HG03095 (cell line): ENCODE measurements around the gene NUTM2D.
"Not testable (repeated sequence)": the region's sequence is repeated elsewhere in the genome, so short reads cannot be mapped to it uniquely, and the experiment has no call there.

Experiments
- ATAC-seq: cut with Tn5 transposase; IDR thresholded peaks from one replicate; pipeline ENCODE4 v1.9.1; 2021; ENCODE audit warnings: moderate library complexity; ENCODE audit not compliant: unreplicated experiment

NUTM2D gene, protein sequence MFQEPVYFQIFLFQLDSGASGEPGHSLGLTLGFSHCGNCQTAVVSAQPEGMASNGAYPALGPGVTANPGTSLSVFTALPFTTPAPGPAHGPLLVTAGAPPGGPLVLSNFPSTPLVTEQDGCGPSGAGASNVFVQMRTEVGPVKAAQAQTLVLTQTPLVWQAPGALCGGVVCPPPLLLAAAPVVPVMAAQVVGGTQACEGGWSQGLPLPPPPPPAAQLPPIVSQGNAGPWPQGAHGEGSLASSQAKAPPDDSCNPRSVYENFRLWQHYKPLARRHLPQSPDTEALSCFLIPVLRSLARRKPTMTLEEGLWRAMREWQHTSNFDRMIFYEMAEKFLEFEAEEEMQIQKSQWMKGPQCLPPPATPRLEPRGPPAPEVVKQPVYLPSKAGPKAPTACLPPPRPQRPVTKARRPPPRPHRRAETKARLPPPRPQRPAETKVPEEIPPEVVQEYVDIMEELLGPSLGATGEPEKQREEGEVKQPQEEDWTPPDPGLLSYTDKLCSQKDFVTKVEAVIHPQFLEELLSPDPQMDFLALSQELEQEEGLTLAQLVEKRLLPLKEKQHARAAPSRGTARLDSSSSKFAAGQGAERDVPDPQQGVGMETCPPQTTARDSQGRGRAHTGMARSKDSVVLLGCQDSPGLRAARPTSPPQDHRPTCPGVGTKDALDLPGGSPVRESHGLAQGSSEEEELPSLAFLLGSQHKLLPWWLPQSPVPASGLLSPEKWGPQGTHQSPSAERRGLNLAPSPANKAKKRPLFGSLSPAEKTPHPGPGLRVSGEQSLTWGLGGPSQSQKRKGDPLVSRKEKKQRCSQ

DNA sequence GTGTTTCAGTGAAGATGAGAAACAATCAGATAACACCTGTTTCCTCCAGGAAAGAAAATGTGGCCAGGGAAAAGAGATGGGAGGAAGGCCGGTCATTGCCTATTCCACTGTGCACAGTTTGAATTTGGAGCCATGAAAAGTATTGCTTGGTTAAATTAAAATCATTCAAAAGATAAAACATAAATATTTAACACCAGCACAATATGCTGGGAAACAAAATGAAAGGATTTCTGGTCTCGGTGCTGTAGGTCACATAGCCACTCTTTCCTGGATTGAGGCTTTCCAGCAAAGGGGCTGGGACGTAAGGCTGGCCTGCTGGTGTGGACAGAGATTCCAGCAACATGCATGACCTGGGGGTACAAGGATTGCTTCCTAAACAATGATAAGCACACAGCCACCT, at the start of gene NUTM2D:
Gene NUTM2D, plus strand, starts transcription at position 301 of the 400 bp plus-strand sequence. CDS start 522 bp downstream, outside the sequence.
- not testable (repeated sequence) for ATAC-seq

DNA sequence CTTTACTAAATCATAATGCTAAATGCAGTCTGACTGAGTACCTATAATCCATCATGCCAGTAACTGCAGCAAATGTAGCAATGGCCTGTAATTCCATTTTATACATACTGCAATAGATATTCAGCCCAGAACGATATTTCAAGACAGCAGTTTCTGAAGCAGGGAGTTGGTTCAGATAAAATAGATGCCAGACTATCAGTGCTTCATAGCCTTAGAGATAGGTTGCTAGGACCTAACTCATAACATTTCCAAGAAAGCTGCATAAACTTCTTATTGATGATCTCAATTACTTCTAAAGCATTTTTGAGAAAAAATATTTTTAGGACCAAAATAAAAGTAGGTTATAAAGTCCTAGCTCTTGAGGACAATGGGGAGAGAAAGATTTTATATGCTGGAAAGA, 48.8 kb upstream of the NUTM2D start:
- ATAC-seq: not testable (repeated sequence)

DNA sequence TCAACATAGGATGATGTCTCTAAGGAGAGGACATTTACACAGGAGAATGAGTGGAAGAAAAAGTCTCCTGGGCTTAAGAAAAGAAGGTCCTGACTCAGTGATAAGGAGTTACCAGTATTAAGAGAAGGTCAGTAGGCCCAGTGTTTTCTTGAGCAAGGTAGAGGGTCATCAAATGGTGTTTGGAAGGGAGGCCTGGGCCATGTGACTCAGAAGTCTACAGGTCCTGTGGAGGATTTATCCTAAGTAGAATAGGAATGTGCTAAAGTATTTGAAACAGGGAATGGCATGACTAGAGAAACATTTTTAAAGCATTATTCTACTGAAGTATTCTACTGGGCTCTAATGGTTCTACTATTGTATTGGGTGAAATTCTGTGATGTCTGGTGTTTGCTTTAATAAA, 47.9 kb upstream of the NUTM2D start:
- ATAC-seq: not testable (repeated sequence)

DNA sequence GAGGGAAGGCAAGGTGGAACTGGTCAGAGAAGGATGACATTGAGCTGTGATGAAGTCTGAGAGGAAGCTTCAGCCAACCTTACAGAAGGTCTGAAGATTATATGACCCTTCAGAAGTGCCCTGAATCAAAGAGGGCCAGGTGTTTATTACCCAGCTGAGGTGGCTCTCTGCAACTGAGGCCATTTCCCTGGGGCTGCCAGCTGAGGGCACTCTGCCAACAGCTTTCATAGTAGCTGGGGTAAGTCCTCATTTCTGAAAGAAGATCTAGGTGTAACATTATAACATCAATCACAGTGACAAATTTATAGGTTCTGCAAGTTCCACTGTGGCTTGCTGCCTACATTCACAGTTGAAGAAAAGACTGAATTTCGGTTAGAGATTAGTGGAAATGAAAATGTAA, 46.0 kb upstream of the NUTM2D start:
- ATAC-seq: not testable (repeated sequence)

DNA sequence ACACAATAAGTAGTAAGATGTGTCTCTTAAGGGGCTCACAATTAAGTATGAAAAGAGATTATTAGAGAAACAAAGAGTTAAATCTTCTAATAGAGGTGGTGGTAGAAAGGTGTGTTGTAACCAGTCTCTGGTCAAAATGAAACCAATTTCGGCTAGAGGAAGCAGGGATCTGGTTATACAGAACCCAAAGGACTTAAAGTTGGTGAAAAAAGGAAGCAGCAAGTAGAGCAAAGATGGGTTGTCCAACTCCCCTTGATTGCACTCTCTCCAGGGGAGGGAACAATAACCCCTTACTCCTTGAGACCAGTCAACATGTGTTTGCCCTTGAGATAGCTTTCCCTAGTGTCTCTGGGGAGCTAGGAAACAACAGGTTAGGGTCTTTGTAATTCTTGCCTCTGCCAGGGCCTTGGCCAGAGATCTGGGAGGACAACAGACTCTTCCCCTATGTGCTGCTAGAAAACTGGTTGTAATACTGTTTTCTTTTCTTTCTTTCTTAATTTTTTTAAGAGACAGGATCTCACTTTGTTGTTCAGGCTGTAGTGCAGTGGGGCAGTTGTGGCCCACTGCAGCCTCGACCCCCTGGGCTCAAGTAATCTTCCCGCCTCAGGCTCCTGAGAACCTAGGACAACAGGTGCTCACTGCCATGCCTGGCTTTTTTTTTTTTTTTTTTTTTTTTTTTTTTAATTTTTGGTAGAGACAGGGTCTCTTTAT, 43.7 kb upstream of the NUTM2D start:
- not testable (repeated sequence) for ATAC-seq

DNA sequence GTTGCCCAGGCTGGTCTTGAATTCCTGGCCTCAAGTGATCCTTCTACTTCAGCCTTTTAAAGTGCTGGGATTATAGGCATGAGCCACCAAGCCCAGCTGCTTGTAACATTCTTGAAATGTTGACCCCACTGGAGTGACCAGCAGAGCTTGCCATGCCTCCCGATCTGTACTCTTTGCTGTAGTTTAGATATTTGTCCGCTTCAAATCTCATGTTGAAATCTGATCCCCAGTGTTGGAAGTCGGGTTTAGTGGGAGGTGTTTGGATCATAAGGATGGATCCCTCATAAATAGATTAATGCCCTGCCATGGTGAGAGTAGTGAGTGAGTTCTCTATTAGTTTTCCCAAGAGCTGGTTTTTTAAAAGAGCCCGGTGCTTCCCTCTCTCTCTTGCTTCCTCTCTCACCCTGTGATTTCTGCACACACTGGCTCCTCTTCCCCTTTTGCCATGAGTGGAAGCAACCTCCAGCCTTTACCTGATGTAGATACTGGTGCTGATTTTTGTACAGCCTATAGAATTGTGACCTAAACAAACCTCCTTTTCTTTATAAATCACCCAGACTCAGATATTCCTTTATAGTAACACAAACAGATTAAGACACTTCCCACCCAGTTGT, 43.1 kb upstream of the NUTM2D start:
- ATAC-seq: not testable (repeated sequence)

DNA sequence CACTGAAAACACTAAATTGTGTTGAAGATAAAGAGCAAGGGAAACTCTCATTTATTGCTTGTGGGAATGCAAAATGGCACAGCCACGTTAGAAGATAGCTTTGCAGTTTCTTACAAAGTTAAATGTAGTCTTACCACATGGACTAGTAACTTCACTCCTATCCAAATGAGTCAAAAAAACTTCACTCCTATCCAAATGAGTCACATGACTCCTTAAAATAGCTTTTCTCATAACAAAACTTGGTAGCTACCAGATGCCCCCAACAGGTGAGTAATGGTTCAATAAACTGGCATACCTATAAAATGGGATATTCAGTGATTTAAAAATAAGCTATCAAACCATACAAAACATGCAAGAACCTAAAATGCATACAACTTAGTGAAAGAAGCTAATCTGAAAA, 36.0 kb upstream of the NUTM2D start:
- ATAC-seq: not testable (repeated sequence)

DNA sequence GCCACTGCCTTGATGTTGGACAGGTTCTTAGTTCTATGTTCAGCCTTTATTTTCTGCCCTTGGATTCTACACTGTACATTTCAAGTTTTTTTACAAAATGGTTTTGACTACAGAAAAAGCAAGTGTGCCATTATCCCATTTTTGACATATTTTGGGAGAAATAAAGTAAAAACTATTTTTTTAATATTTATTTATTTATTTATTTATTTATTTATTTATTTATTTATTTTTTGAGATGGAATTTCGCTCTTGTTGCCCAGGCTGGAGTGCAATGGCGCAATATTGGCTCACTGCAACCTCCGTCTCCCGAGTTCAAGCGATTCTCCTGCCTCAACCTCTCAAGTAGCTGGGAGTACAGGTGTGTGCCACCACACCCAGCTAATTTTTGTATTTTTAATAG, 33.0 kb upstream of the NUTM2D start:
- ATAC-seq: not testable (repeated sequence)

DNA sequence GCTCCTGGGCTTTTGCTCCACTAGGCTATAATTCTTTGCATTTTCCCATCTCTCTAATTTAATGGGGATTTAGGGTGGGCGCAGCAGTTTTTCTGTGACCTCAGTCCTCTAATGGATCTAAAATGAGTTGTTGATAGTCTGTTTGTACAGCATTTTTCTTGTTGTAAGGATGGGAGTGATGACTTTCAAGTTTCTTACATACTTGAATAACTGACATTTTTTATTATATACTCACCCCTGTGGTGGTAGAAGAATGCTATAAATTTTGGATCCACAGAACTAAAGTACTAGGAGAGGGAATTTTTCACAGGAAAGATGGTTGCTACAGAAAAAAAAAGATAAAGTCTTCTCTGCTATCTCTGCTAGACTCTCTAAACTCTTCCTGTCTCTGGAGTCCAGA, 29.6 kb upstream of the NUTM2D start:
- ATAC-seq: not testable (repeated sequence)

DNA sequence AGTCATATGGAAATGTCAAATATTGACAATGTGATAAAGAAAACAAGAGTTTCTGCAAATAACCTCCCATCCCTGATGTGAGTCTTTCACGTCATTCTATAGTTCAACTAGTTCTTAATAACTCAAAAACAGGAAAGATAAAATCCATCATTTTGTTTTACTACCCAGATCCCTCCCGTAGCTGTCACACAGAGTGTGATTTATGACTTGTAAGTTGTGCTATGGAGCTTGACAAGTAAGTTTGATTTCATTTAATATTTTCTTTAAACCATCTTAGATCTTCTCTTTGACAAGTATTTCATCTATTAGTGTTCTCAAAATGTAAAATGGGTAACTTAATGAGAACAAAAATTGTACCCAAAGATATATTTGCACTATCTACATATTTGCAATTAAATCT, 28.4 kb upstream of the NUTM2D start:
- not testable (repeated sequence) for ATAC-seq

DNA sequence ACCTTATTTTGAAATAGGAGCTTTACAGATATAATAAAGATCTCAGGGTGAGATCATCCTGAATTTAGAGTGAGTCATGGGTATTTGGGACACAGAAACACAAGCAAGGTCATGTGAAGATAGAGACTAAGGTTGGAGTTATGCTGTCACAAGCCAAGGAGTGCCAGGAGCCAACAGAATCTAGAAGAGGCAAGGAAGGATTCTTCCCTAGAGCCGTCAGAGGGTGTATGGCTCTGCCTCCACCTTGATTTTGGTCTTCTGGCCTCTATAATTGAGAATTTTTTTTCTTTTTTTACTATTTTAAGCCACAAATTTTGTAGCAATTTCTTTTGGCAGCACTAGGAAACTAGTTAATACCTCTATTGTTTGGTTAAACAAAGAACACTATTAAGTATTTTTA, 24.9 kb upstream of the NUTM2D start:
- ATAC-seq: not testable (repeated sequence)

DNA sequence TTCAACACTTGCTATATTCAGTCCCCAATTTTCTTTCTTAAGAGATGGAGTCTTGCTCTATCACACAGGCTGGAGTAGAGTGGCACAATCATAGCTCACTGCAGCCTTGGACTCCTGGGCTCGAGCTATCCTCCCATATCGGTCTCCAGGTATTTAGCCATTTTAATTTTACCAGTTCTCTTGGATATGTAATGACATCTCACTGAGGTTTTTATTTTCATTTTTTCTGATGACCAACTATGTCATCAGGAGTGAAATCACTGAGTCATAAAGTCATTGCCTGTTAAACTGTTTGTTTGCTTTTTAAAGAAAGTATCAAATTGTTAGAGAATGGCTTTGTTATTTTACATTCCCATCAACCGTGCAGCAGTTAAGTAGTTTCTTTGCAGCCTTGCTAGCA, 17.1 kb upstream of the NUTM2D start:
- not testable (repeated sequence) for ATAC-seq

DNA sequence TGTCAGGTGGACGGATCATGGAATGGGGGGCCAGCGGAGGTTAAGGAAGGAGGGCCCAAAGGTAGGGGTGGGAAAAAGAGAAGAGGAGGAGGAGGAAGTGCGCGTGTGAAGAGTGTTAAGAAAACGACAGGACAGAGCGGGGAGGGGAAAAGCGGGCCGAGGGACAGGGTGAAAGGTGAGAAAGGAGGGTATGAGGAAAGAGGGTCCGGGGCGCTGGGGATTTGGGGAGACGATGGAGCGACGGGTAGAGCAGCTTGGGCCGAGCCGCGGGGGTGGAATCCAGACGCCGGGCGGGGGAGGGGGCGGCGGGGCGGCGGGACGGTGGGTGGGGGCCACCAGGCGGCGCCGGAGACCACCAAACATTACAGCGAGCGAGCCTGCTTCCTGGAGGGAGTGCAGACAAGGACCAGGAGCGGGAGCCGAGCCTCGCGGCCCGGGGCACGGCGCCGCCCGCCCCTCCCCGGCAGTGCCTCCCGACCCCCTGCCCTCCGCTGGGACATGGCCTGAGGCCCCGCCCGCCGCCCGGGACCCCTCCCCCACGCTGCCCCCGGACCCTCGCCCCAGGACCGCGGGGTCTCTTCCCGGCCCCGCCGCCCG, 15.9 kb upstream of the NUTM2D start:
- peak; percentile 8 for ATAC-seq

DNA sequence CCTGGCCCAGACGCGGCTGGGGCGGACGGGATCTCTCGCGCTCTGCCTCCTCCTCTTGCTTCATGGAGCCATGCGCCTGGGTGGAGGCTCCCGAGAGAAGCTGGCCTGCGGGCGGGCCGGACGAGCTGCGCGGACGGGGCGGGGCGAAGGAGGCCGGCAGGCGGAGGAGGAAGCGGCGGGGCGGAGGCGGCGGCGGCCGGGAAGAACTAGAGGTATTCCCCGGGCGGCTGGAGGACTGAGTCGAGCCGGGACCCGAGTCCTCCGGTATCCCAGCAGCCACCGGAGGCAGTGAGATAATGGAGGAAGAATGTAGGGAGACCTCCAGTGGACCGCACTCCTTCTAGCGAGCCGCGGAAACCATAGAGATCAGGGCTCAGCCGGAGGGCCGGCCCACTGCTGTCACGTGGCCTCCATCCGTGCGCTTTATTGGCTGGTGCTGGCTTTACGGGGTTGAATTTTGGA, 15.3 kb upstream of the NUTM2D start:
- ATAC-seq: peak; percentile 83

DNA sequence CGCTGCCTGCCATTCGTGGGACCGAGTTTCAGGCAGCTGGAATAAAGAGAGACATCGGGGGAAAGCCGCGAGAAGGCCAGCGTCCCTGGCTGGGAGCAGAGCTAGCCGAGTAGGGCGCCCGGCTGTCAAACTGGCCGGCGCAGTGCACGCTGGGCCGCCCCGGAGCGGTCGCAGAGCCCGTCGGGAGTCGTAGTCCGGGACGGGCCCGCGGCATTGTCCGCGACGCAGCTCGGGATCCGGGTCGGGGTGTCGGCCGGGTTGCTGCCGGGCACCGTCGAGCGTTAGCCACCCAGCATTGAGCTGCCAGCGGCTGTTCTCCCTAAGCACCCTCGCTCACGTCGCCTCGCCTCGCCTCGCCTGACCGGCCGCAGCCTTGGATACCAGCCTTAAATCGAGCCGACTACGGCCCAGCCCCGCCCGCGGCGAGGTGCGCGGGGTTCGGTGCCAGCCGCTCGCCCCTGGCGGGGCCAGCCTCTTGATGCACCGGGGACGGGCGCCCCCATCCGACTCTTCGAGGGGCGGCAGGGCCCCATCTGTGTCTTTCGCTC, 14.8 kb upstream of the NUTM2D start:
- ATAC-seq: peak; percentile 77

DNA sequence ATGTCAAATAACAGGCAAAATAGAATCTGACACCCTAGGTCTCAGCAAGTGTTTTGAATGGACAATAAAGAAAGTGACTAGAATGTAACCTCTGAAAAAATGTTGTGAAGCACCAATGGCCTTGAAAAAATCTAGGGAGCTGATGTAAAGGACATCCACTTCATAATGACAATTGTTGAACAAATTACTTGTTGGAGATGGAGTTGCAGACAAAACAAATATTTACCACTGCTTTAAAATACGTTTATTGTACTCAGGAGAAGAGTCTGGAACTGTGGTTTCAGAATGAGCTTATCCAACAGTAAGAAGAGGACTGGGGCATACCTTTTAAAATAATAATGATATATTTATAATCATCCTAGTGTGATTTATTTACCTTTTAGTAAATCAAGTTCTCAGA, 11.8 kb upstream of the NUTM2D start:
- ATAC-seq: not testable (repeated sequence)

DNA sequence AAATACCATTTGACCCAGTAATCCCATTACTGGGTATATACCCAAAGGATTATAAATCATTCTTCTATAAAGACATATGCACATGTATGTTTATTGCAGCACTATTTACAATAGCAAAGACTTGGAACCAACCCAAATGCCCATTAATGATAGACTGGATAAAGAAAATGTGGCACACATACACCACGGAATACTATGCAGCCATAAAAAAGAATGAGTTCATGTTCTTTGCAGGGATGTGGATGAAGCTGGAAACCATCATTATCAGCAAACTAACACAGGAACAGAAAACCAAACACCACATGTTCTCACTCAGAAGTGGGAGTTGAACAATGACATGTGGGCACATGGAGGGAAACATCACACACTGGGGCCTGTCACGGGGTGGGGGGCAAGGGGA, 7.4 kb upstream of the NUTM2D start:
- ATAC-seq: not testable (repeated sequence)

DNA sequence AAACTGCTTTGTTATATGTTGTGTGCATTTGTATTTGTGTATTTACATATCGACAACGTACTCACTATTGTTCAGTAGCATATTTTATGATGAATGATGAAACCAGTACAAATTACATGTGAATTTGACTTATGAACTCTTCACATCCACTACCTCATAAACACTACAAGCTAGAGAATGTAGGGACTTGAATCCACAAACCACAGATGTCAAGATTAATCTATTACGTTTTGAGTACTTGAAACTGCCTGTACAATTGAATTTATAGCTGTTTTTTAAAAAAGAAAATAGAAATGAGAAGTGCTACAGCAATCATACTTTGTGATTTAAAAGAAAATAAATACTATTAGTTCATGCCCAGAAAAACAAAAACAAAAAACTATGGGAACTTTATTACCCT, 4.7 kb upstream of the NUTM2D start:
- not testable (repeated sequence) for ATAC-seq

DNA sequence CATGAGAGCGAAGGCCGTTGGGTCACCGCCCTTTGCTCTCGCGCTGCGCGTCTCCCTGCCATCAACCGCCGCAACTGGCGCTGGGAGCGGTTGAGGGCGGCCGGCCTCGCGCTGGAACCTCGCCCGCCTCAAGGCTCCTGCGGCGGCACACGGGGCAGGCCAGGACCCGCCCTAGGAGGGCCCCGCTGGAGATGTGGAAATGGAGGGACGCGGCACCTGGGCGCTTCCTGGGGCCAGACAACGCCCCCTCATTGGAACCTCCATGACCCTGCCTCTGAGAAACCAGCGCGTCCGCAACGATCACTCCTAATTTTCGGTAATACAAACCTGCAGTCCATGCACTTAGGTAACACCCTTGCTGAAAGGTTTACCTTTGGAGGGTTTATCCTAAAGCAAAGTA, 2.4 kb upstream of the NUTM2D start:
- not testable (repeated sequence) for ATAC-seq

DNA sequence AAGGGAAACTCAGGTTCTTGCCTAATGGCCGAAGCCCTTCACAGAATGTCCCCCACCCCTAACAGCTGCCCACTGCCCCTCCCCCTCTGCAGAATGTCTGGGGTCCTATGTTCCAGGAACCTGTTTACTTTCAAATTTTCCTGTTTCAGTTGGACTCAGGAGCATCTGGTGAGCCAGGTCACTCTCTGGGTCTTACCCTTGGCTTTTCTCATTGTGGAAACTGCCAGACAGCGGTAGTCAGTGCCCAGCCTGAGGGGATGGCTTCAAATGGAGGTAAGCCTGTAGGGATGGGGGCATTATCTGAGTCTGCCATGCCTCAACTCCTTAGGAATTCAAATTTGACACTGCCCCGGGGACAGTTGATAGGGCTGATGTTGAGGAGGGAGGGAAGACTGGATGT, 615 bp downstream of the NUTM2D start:
- ATAC-seq: not testable (repeated sequence)
